Measurements from ENCODE around the gene SLC35D3.

GRCh38 chr6:136914947-136915346 is 7.2 kb upstream of the SLC35D3 start:
- no peak for TF ChIP-seq CTCF (IDR thresholded peaks at IDR 0.05)
- no peak for TF ChIP-seq POLR2A (IDR thresholded peaks at IDR 0.05)
